Ovary (tissue), 3 donors: Measurements from ENCODE around the gene L2HGDH.
"Not testable (repeated sequence)": the region's sequence is repeated elsewhere in the genome, so short reads cannot be mapped to it uniquely, and the experiment has no call there.

ENCODE experiments used
- POLR2A ChIP-seq: fragments of 450-650 bp; IDR thresholded peaks from one replicate; pipeline ENCODE4 v1.6.1; 2017; ENCODE audit warnings: antibody characterized with exemption, mild to moderate bottlenecking, moderate library complexity
- TF ChIP-seq, protein P1 (sequence below), 3 donors: fragments of 450-650 bp in 2 of 3; fragments of 200-600 bp in 1 of 3; IDR thresholded peaks; one replicate each; pipeline versions ENCODE4 v1.5.1 to v1.8.0; 2016 to 2022; ENCODE audit warnings: antibody characterized with exemption in 3 of 3, mild to moderate bottlenecking in 1 of 3
- donor health status: DM: no; HTN: no; CAD: no.

- TF ChIP-seq, protein P1, sequence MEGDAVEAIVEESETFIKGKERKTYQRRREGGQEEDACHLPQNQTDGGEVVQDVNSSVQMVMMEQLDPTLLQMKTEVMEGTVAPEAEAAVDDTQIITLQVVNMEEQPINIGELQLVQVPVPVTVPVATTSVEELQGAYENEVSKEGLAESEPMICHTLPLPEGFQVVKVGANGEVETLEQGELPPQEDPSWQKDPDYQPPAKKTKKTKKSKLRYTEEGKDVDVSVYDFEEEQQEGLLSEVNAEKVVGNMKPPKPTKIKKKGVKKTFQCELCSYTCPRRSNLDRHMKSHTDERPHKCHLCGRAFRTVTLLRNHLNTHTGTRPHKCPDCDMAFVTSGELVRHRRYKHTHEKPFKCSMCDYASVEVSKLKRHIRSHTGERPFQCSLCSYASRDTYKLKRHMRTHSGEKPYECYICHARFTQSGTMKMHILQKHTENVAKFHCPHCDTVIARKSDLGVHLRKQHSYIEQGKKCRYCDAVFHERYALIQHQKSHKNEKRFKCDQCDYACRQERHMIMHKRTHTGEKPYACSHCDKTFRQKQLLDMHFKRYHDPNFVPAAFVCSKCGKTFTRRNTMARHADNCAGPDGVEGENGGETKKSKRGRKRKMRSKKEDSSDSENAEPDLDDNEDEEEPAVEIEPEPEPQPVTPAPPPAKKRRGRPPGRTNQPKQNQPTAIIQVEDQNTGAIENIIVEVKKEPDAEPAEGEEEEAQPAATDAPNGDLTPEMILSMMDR (IDR thresholded peaks at IDR 0.05): not testable (repeated sequence)
- TF ChIP-seq POLR2A: not testable (repeated sequence)
Observed at GRCh38 chr14:50356283-50356682, 44.3 kb upstream of the L2HGDH start.
